GM21367 (cell line): ENCODE data around the gene ATP12A.

Experiments used
- ATAC-seq: cut with Tn5 transposase; IDR thresholded peaks from one replicate; pipeline ENCODE4 v1.9.1; 2021; ENCODE audit not compliant: unreplicated experiment

The ATP12A gene

GRCh38 chr13:24725379-24725778, 45.2 kb downstream of the ATP12A start:
- ATAC-seq = no peak

GRCh38 chr13:24727731-24728601, 47.8 kb downstream of the ATP12A start:
- peak; percentile 78 for ATAC-seq

- ATAC-seq = peak; percentile 72
Measured at GRCh38 chr13:24730873-24731567, 50.8 kb downstream of the ATP12A start.

- ATAC-seq = no peak
Measured at GRCh38 chr13:24734950-24735349, 54.7 kb downstream of the ATP12A start.

GRCh38 chr13:24737042-24737441, 56.8 kb downstream of the ATP12A start:
- no peak for ATAC-seq

GRCh38 chr13:24738366-24738847, 58.2 kb downstream of the ATP12A start:
- ATAC-seq = no peak

GRCh38 chr13:24740014-24740890, 60.0 kb downstream of the ATP12A start:
- no peak for ATAC-seq

GRCh38 chr13:24741016-24741662, 60.9 kb downstream of the ATP12A start:
- no peak for ATAC-seq

- ATAC-seq = no peak
Measured at GRCh38 chr13:24741791-24742190, 61.6 kb downstream of the ATP12A start.

GRCh38 chr13:24742294-24742693, 62.1 kb downstream of the ATP12A start:
- no peak for ATAC-seq

GRCh38 chr13:24742977-24743376, 62.8 kb downstream of the ATP12A start:
- no peak for ATAC-seq

- no peak for ATAC-seq
Measured at GRCh38 chr13:24744247-24744646, 64.0 kb downstream of the ATP12A start.

- no peak for ATAC-seq
Measured at GRCh38 chr13:24745516-24745860, 65.3 kb downstream of the ATP12A start.

GRCh38 chr13:24745861-24746617, 65.8 kb downstream of the ATP12A start:
- ATAC-seq = no peak

- ATAC-seq = no peak
Measured at GRCh38 chr13:24746618-24747247, 66.5 kb downstream of the ATP12A start.

- ATAC-seq = no peak
Measured at GRCh38 chr13:24747248-24748060, 67.2 kb downstream of the ATP12A start.

- no peak for ATAC-seq
Measured at GRCh38 chr13:24748061-24748400, 67.8 kb downstream of the ATP12A start.

GRCh38 chr13:24759197-24759596, 79.0 kb downstream of the ATP12A start:
- no peak for ATAC-seq
